AG04449 (cell line): ENCODE results near the gene FCN3.

Experiments
- CTCF ChIA-PET: fragments of 350-600 bp; formaldehyde crosslinking; extraction: SDS; loops from one replicate; lab custom pipeline; 2021; ENCODE audit warnings: antibody characterized with exemption; lab: Yijun Ruan, JAX
- POLR2A ChIA-PET: fragments of 400-600, 350-600 bp; formaldehyde crosslinking; extraction: SDS; loops from one replicate; lab custom pipeline; 2020; ENCODE audit warnings: antibody characterized with exemption, inconsistent platforms; lab: Yijun Ruan, JAX
- DNase-seq: peaks from one replicate; pipeline ENCODE4 v3.0.0-alpha.2; 2010; ENCODE audit warnings: low read depth, low spot score
- H3K4me3 ChIP-seq: 2 replicates; pipeline ENCODE4 v1.5.1; 2011; ENCODE audit warnings: low read depth, mild to moderate bottlenecking, control low read depth, low read length
- CTCF ChIP-seq: IDR thresholded peaks from one replicate; pipeline ENCODE4 v1.5.1; 2011; ENCODE audit warnings: mild to moderate bottlenecking, moderate library complexity, low read length, control low read depth, inconsistent platforms; ENCODE audit not compliant: insufficient read depth; ENCODE audit errors: missing control alignments

The FCN3 gene

DNA sequence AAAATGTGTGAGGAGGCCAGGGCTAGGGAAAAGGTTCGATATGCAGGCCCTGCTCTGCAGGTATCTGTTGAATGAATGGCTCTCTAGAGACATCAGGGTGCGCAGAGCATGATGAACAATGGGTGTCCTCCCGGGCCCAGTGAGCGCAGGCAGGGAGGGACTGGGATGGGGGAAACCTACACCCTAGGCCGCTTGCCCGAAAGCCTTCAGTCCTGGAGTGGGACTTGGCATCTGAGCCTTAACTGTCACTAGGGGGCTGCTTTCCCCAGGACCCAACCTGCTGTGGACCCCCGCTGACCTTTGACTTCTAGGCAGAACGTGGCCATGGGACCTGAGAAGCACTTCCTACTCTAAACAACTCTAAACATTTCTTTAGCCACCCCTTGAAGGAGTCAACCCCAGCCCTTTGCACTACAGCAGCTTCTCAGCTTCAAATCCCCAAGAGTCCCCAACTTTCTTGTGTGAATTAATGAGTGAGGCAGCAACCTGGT lies 7.4 kb downstream of the FCN3 start:
- TF ChIP-seq CTCF: no peak
- ChIA-PET CTCF (interaction anchor here (0.8 to 10.4 kb wide), 29 partner anchors 8 to 321 kb away, joined by 3 to 187 read pairs (median 7); partner anchors contain the start of genes CD164L2, FCN3, GPR3 and SYTL1), POLR2A (interaction anchor here (2.0 to 2.3 kb wide), 2 partner anchors 18 to 68 kb away, joined by 9 to 31 read pairs; no protein-coding TSS in a partner anchor)
- no peak for DNase-seq
- H3K4me3 ChIP-seq: peak overlapping the region; percentile 63

DNA sequence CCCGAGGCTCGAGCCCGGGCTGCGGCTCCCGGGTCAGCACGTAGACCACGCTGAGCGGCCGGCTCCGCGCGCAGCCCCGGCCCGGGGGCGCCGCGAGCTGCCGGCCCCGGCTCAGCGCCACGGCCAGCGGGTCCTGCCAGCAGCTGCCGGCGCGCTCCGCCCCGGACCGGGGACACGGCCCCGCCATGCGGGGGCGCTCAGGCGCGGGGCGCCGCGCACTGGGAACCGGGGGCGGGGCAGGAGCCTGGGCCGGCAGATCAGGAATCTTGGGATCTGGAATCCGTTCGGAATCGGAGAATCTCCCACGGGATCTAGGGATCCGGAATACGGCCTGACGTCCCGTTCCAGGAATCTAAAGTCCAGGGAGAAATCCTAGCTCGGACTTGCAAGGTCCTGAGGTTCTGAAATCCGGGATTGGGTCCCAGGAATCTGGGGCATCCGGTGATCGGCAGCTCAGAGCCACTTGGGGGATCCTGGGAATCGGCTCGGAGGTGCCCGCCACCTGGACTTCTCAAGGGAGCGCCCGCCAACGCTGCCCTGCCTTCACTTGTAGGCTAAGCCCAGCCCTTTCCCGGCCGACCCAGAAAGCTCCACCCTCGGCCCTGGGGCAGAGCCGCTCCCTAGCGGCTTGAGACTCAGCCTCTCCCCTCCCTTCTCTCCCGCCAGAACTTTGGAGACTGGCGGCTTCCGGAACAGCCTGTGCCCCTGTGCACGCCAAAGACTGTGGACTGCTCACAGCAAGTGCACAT lies 8.0 kb downstream of the FCN3 start, which contains the start of gene MAP3K6:
Gene MAP3K6 (minus strand): TSS at position 551 of the 749 bp plus-strand sequence. CDS start 364 bp downstream, at position 187.
- H3K4me3 ChIP-seq: peak within 1 kb of the TSS; percentile 63
- ChIA-PET CTCF (interaction anchor here (0.8 to 10.4 kb wide), 32 partner anchors 8 to 321 kb away, joined by 3 to 187 read pairs (median 6); partner anchors contain the start of genes CD164L2, FCN3, GPR3 and IFI6), POLR2A (interaction anchor here (1.7 to 2.3 kb wide), 4 partner anchors 17 to 254 kb away, joined by 5 to 31 read pairs (median 10); no protein-coding TSS in a partner anchor)
- no peak for DNase-seq
- peak; percentile 43 for TF ChIP-seq CTCF

DNA sequence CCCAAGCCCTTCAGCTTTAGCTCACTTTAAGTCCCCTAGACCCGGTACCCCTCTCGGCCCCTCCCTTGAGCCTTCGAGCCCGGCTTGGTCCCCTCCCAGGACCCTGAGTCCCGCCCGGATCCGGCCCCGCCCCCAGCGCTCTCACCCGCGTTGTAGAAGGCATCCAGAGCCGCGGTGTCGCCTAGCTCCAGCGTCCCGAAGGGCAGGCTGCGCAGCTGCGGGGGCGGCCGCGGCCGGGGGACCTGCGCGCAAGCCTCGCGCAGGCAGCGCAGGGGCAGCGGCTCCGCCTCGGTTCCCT lies 8.6 kb downstream of the FCN3 start:
- ChIA-PET CTCF (interaction anchor here (0.9 to 10.4 kb wide), 34 partner anchors 11 to 320 kb away, joined by 3 to 187 read pairs (median 6); partner anchors contain the start of genes CD164L2, GPR3, IFI6 and SYTL1), POLR2A (interaction anchor here (1.0 to 2.3 kb wide), 6 partner anchors 12 to 254 kb away, joined by 3 to 31 read pairs (median 7); no protein-coding TSS in a partner anchor)
- peak overlapping the region; percentile 63 for H3K4me3 ChIP-seq
- no peak for TF ChIP-seq CTCF
- no peak for DNase-seq

GRCh38 chr1:27365372-27366112 lies 9.1 kb downstream of the FCN3 start:
- ChIA-PET CTCF (interaction anchor here (0.7 to 10.4 kb wide), 34 partner anchors 12 to 319 kb away, joined by 3 to 187 read pairs (median 6); partner anchors contain the start of genes CD164L2, GPR3, IFI6 and SYTL1), POLR2A (interaction anchor here (0.9 to 2.3 kb wide), 7 partner anchors 9 to 253 kb away, joined by 3 to 31 read pairs (median 5); no protein-coding TSS in a partner anchor)
- TF ChIP-seq CTCF: no peak
- H3K4me3 ChIP-seq: peak overlapping the region; percentile 63
- DNase-seq: peak; percentile 42

DNA sequence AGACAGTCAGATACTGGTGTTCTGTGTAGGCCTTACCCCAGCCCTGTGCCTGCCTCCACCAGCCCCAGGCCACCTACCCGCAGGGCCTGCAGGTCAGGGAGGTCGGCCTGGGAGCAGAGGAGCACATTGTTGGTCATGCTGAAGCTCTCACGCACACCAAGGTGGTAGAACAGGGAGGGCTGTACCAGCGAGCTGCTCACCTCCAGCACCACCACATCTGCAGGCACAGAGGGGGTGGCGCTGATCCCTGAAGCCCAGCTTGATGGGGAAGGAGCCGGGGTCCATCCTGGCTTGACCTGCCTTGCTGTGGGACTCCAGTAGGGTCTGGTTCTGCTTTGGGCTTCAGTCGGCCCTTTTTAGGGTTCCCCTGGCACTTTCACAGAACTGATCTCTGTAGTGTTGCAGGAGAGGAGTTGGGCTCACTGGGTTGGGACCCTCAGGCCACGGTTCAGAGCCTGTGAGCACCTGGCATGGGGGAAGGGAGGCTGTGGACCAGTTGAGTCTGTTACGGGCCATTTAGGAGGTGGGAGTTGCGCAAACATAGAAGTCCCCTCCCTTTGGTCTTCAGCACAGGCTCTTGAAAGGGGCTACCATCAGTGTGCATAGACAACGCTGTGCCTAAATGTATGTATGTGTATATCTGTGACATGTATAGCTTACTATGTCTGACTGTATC lies 9.8 kb downstream of the FCN3 start:
- ChIA-PET CTCF (interaction anchor here (0.7 to 10.4 kb wide), 27 partner anchors 11 to 305 kb away, joined by 3 to 187 read pairs (median 7); partner anchors contain the start of genes GPR3 and SYTL1), POLR2A (interaction anchor here (0.9 to 2.3 kb wide), 7 partner anchors 9 to 253 kb away, joined by 3 to 31 read pairs (median 5); no protein-coding TSS in a partner anchor)
- TF ChIP-seq CTCF: no peak
- H3K4me3 ChIP-seq: peak overlapping the region; percentile 52
- no peak for DNase-seq
